IMR-90 (cell line): ENCODE results near the gene COL28A1. TPM values are rescaled to one million over a fixed set of nuclear protein-coding genes. Genes with fewer than 3 reads are reported as not detected.

ENCODE experiments used
- ATAC-seq: fragments of 200-7000 bp; cut with Tn5 transposase; 2 replicates; pipeline ENCODE4 v1.9.1; 2020; ENCODE audit warnings: low read depth, mild to moderate bottlenecking, moderate library complexity
- BruUV-seq: library from RNA; stranded (reverse); fragments of 400-500 nt; replicated peaks from 2 replicates; lab custom pipeline; 2021; lab: Mats Ljungman, UMichigan
- CTCF ChIA-PET: fragments of 300-600 bp; formaldehyde crosslinking; extraction: SDS; loops from one replicate; lab custom pipeline; 2021; ENCODE audit warnings: antibody characterized with exemption; lab: Yijun Ruan, JAX
- POLR2A ChIA-PET: fragments of 300-600 bp; sonication (Branson Sonifier 250); formaldehyde crosslinking; loops from one replicate; lab custom pipeline; 2022; ENCODE audit warnings: antibody characterized with exemption; ENCODE audit not compliant: unreplicated experiment; lab: Charles Lee
- DNase-seq: peaks from one replicate; pipeline ENCODE4 v3.0.0; 2013
- H2AFZ ChIP-seq: replicated peaks from 2 replicates; pipeline ENCODE3; 2013; ENCODE audit warnings: low read length, mild to moderate bottlenecking; ENCODE audit not compliant: poor library complexity
- H2AK5ac ChIP-seq: 2 replicates; pipeline ENCODE4 v1.6.1; 2013; ENCODE audit warnings: low read depth, low read length, inconsistent platforms
- H2AK9ac ChIP-seq: replicated peaks from 2 replicates; pipeline ENCODE3; 2013; ENCODE audit warnings: mild to moderate bottlenecking, low read depth, low read length, moderate library complexity; ENCODE audit not compliant: poor library complexity
- H2BK120ac ChIP-seq: 2 replicates; pipeline ENCODE4 v1.6.1; 2013; ENCODE audit warnings: low read depth, low read length, inconsistent platforms
- H2BK15ac ChIP-seq: 3 replicates; pipeline ENCODE4 v1.6.1; 2013; ENCODE audit warnings: low read depth, low read length, inconsistent platforms
- H2BK20ac ChIP-seq: 2 replicates; pipeline ENCODE4 v1.6.1; 2013; ENCODE audit warnings: low read depth, mild to moderate bottlenecking, inconsistent platforms, low read length, moderate library complexity
- H2BK5ac ChIP-seq: 2 replicates; pipeline ENCODE4 v1.6.1; 2013; ENCODE audit warnings: mild to moderate bottlenecking, low read depth, low read length, inconsistent platforms; ENCODE audit not compliant: poor library complexity, severe bottlenecking
- H3K14ac ChIP-seq: replicated peaks from 2 replicates; pipeline ENCODE4 v1.6.1; 2013; ENCODE audit warnings: low read depth, low read length, inconsistent platforms
- H3K18ac ChIP-seq: 2 replicates; pipeline ENCODE4 v1.6.1; 2013; ENCODE audit warnings: low read depth, low read length, control low read depth
- H3K23ac ChIP-seq: 2 replicates; pipeline ENCODE4 v1.6.1; 2013; ENCODE audit warnings: low read depth, low read length, inconsistent platforms
- H3K27ac ChIP-seq: 2 replicates; pipeline ENCODE4 v1.5.1; 2013; ENCODE audit warnings: mild to moderate bottlenecking, control low read depth, low read length; ENCODE audit not compliant: insufficient read depth
- H3K27me3 ChIP-seq: 2 replicates; pipeline ENCODE4 v1.6.1; 2013; ENCODE audit warnings: low read length; ENCODE audit not compliant: control insufficient read depth, insufficient read depth
- H3K36me3 ChIP-seq: 2 replicates; pipeline ENCODE4 v1.6.1; 2013; ENCODE audit warnings: low read length, mixed read lengths; ENCODE audit not compliant: control insufficient read depth, insufficient read depth
- H3K4ac ChIP-seq: 2 replicates; pipeline ENCODE4 v1.6.1; 2013; ENCODE audit warnings: low read depth, low read length, inconsistent platforms
- H3K4me1 ChIP-seq: 2 replicates; pipeline ENCODE4 v1.6.1; 2013; ENCODE audit warnings: low read length, mixed read lengths; ENCODE audit not compliant: control insufficient read depth, insufficient read depth
- H3K4me2 ChIP-seq: 2 replicates; pipeline ENCODE4 v1.6.1; 2013; ENCODE audit warnings: low read depth, mild to moderate bottlenecking, control low read depth, low read length, moderate library complexity
- H3K4me3 ChIP-seq: 2 replicates; pipeline ENCODE4 v1.5.1; 2013; ENCODE audit warnings: low read depth, mild to moderate bottlenecking, control low read depth, low read length, moderate library complexity; ENCODE audit not compliant: insufficient read depth
- H3K56ac ChIP-seq: 2 replicates; pipeline ENCODE4 v1.6.1; 2013; ENCODE audit warnings: low read length, inconsistent platforms; ENCODE audit not compliant: insufficient read depth; ENCODE audit errors: extremely low read depth
- H3K79me1 ChIP-seq, 2 experiments: 2 replicates each; pipeline ENCODE4 v1.6.1; 2013; ENCODE audit warnings: low read length in 2 of 2, inconsistent platforms in 1 of 2, low read depth in 1 of 2
- H3K9ac ChIP-seq: 2 replicates; pipeline ENCODE4 v1.6.1; 2013; ENCODE audit warnings: low read depth, low read length, control low read depth
- H3K9me1 ChIP-seq: 2 replicates; pipeline ENCODE4 v1.6.1; 2013; ENCODE audit warnings: low read length, inconsistent platforms; ENCODE audit not compliant: insufficient read depth
- H3K9me3 ChIP-seq: 2 replicates; pipeline ENCODE4 v1.6.1; 2013; ENCODE audit warnings: low read length; ENCODE audit not compliant: control insufficient read depth, insufficient read depth
- H4K20me1 ChIP-seq: 2 replicates; pipeline ENCODE4 v1.6.1; 2013; ENCODE audit warnings: low read length, inconsistent platforms; ENCODE audit not compliant: insufficient read depth
- H4K5ac ChIP-seq: 2 replicates; pipeline ENCODE4 v1.6.1; 2013; ENCODE audit warnings: mild to moderate bottlenecking, low read depth, low read length, control low read depth
- H4K8ac ChIP-seq, 2 experiments: 2 replicates each; pipeline ENCODE4 v1.6.1; 2013; ENCODE audit warnings: low read depth in 2 of 2, low read length in 2 of 2, control low read depth in 1 of 2, inconsistent platforms in 1 of 2
- H4K91ac ChIP-seq: 2 replicates; pipeline ENCODE4 v1.6.1; 2013; ENCODE audit warnings: low read depth, low read length, inconsistent platforms; ENCODE audit not compliant: insufficient read depth
- CEBPB ChIP-seq: IDR thresholded peaks from 2 replicates; pipeline ENCODE4 v1.6.1; 2012; ENCODE audit warnings: low read depth, low read length, improper control_type of control experiment
- FOS ChIP-seq: fragments of 150-350 bp; IDR thresholded peaks from 2 replicates; pipeline ENCODE4 v1.6.1; 2016; ENCODE audit warnings: low read depth, low read length
- MAFK ChIP-seq: IDR thresholded peaks from 2 replicates; pipeline ENCODE4 v1.6.1; 2012; ENCODE audit warnings: low read depth, low read length, improper control_type of control experiment
- MXI1 ChIP-seq: IDR thresholded peaks from 2 replicates; pipeline ENCODE4 v1.6.1; 2012; ENCODE audit warnings: low read depth, mild to moderate bottlenecking, low read length, moderate library complexity, borderline replicate concordance
- RCOR1 ChIP-seq: IDR thresholded peaks from 2 replicates; pipeline ENCODE4 v1.6.1; 2012; ENCODE audit warnings: mild to moderate bottlenecking, low read length, improper control_type of control experiment; ENCODE audit not compliant: insufficient replicate concordance
- WGBS, 2 experiments: methylation state at CpG; one replicate each; pipeline versions ENCODE4 v1.1.5 to v1.1.7; 2013; ENCODE audit warnings: missing lambda C conversion rate in 2 of 2; ENCODE audit not compliant: insufficient read length in 1 of 2; ENCODE audit errors: extremely low coverage in 2 of 2; 5-methylcytosine and 5-hydroxymethylcytosine counted together
- dilution Hi-C: fragments of 300-500 bp; cut with HindIII; formaldehyde crosslinking; loops from one replicate; pipeline ENCODE4 v1.14.3; 2018; ENCODE audit warnings: low sequenced_read_pairs; ENCODE audit not compliant: unreplicated experiment
- in situ Hi-C: fragments of 300-500 bp; cut with MboI; formaldehyde crosslinking; loops from 3 replicates; pipeline ENCODE4 v1.14.3; 2019; ENCODE audit warnings: low sequenced_read_pairs, inconsistent platforms, mixed read lengths
- intact Hi-C: fragments of 100-400 bp; cut with micrococcal nuclease; formaldehyde crosslinking; loops from 2 replicates; pipeline ENCODE4 v1.10.0; 2022
- polyA plus RNA-seq, 3 experiments: library from polyadenylated mRNA; depleted of rRNA; stranded (reverse); fragments of >200 nt; gene quantifications; 2 replicates each; pipeline ENCODE4 v1.2.3, GENCODE V29; 2012; ENCODE audit warnings: low replicate concordance in 1 of 3
- total RNA-seq: library from RNA; depleted of rRNA; stranded (reverse); fragments of >200 nt; gene quantifications from 2 replicates; pipeline ENCODE4 v1.2.3, GENCODE V29; 2012
- TF ChIP-seq, protein P1 (sequence below): fragments of 150-350 bp; IDR thresholded peaks from 2 replicates; pipeline ENCODE4 v1.6.1; 2017; ENCODE audit warnings: mild to moderate bottlenecking, antibody characterized with exemption, low read length, low read depth

COL28A1 gene
- total and polyA plus RNA-seq, 2 of the 4 experiments (the other 2 are of a cell fraction) = under 0.01 to 0.05 TPM

DNA sequence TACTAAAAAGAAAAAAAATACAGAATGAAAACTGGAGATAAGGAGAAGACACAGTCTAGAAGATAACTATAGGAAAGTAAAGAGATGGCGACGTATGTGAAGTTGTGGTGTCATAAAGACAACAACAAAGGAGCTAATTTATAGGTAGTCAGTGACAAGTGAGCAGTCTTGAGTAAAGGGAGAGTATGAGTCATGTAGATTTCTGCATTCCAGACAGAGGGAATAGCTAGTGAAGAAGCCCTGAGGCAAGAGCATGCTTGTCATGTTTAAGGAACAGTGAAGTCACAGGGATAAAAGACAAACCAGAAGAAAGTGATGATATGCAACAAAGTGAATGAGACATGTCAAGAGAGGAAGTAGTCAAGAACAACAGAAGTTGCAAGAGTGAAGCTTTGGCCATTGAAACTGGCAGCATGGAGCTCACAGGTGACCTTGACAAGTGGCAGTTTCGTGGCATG is 28.7 kb upstream of the COL28A1 start:
- Histone ChIP-seq H3K27me3 (no peaks in the 10 kb centered on the region), H3K18ac (no peak overlapping the region), H4K5ac (no peak overlapping the region), H2BK15ac (no peak overlapping the region), H3K56ac (no peak overlapping the region), H4K8ac (no peak overlapping the region; a peak in 1 of 4 replicates), H3K9me1 (peaks cover 6% of the 10 kb centered on the region; the same call in 1 of the 2 replicates), H4K91ac (no peak overlapping the region), H3K4me2 (no peak overlapping the region; the same call in 1 of the 2 replicates), H3K79me1 (peaks cover 12 to 19% of the 10 kb centered on the region in 2 experiments), H2AFZ (peak overlapping the region; percentile 39), H2BK120ac (no peak overlapping the region), H3K4ac (no peak overlapping the region), H3K4me1 (peaks cover 4% of the 10 kb centered on the region), H3K27ac (no peak overlapping the region), H3K9me3 (no peaks in the 10 kb centered on the region), H2AK5ac (no peak overlapping the region), H3K14ac (no peak overlapping the region), H3K36me3 (no peaks in the 10 kb centered on the region), H3K23ac (no peak overlapping the region), H4K20me1 (no peaks in the 10 kb centered on the region), H2AK9ac (no peak overlapping the region), H3K4me3 (no peak overlapping the region), H2BK20ac (no peak overlapping the region), H3K9ac (no peak overlapping the region), H2BK5ac (no peak overlapping the region)
- ChIA-PET CTCF (interaction anchor here (0.7 to 1.5 kb wide), 5 partner anchors 9 to 461 kb away, joined by 3 to 5 read pairs (median 3); no protein-coding TSS in a partner anchor), POLR2A (no interaction called here)
- intact Hi-C loops (no loop called here), in situ Hi-C loops (no loop called here), dilution Hi-C loops (no loop called here)
- TF ChIP-seq, protein P1, sequence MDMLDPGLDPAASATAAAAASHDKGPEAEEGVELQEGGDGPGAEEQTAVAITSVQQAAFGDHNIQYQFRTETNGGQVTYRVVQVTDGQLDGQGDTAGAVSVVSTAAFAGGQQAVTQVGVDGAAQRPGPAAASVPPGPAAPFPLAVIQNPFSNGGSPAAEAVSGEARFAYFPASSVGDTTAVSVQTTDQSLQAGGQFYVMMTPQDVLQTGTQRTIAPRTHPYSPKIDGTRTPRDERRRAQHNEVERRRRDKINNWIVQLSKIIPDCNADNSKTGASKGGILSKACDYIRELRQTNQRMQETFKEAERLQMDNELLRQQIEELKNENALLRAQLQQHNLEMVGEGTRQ = no peak
- TF ChIP-seq FOS (peak; percentile 63; the same call in 1 of the 2 replicates), CEBPB (peak; percentile 76), MAFK (peak; percentile 35; the same call in 1 of the 2 replicates), MXI1 (0 out of 2 replicates have a peak, but pooled peaks have one; percentile 12), RCOR1 (no peak)
- ATAC-seq (peak; percentile 31), DNase-seq (peak; percentile 76)
- no TSS peak for BruUV-seq
- WGBS, 2 experiments = 52% methylated on average over 3 of the region's 3 CpGs; no CpG with 5 or more reads in 1 of the 2 experiments
